Stimulated activated CD4-positive, alpha-beta T cell treated with anti-CD3 and anti-CD28 coated beads, Interleukin-4, amount 100 ng/mL, for 4 hours (primary cell): ENCODE results near the gene DUS1L.

Experiments used
- DNase-seq, 2 experiments: peaks; one replicate each; pipeline ENCODE4 v3.0.0-alpha.2; 2020

DUS1L gene

GRCh38 chr17:82065638-82066303, at the start of gene DUS1L:
TSS of gene DUS1L (minus strand) at chr17:82065804. CDS start at chr17:82065059, 745 bp downstream.
- peak; percentile 62 to 78 for DNase-seq

- DNase-seq, result no peak
Observed at GRCh38 chr17:82114872-82115271, 49.3 kb upstream of the DUS1L start.

- no peak for DNase-seq
Observed at GRCh38 chr17:82114447-82114846, 48.8 kb upstream of the DUS1L start.

GRCh38 chr17:82113941-82114340, 48.3 kb upstream of the DUS1L start:
- no peak for DNase-seq

GRCh38 chr17:82113422-82113821, 47.8 kb upstream of the DUS1L start:
- no peak for DNase-seq

GRCh38 chr17:82112914-82113311, 47.3 kb upstream of the DUS1L start:
- DNase-seq, result no peak

- no peak for DNase-seq
Observed at GRCh38 chr17:82112181-82112913, 46.7 kb upstream of the DUS1L start.

- no peak for DNase-seq
Observed at GRCh38 chr17:82110298-82110697, 44.7 kb upstream of the DUS1L start.

- no peak for DNase-seq
Observed at GRCh38 chr17:82108961-82109475, 43.4 kb upstream of the DUS1L start.

- DNase-seq, result no peak
Observed at GRCh38 chr17:82108496-82108945, 42.9 kb upstream of the DUS1L start.

- no peak for DNase-seq
Observed at GRCh38 chr17:82108038-82108437, 42.4 kb upstream of the DUS1L start.

- DNase-seq, result peak in 1 of 2 experiments; percentile 1
Observed at GRCh38 chr17:82107341-82107860, 41.8 kb upstream of the DUS1L start.

- DNase-seq, result no peak
Observed at GRCh38 chr17:82106688-82107305, 41.2 kb upstream of the DUS1L start.

GRCh38 chr17:82105882-82106687, 40.5 kb upstream of the DUS1L start:
- peak; percentile 48 to 62 for DNase-seq

- no peak for DNase-seq
Observed at GRCh38 chr17:82105417-82105881, 39.8 kb upstream of the DUS1L start.

- no peak for DNase-seq
Observed at GRCh38 chr17:82104797-82105416, 39.3 kb upstream of the DUS1L start.

- DNase-seq, result no peak
Observed at GRCh38 chr17:82103553-82104451, 38.2 kb upstream of the DUS1L start.

GRCh38 chr17:82101767-82102679, 36.4 kb upstream of the DUS1L start:
- no peak for DNase-seq

GRCh38 chr17:82101301-82101715, 35.7 kb upstream of the DUS1L start:
- DNase-seq, result peak in 1 of 2 experiments; percentile 2
